IPS DF 6.9 (cell line): ENCODE results near the gene CES1.
"Not testable (repeated sequence)": the region's sequence is repeated elsewhere in the genome, so short reads cannot be mapped to it uniquely, and the experiment has no call there.

Experiments used
- DNase-seq: peaks from one replicate; pipeline ENCODE4 v3.0.0-alpha.2; 2013; ENCODE audit warnings: low read depth, low spot score
- H3K27ac ChIP-seq: one replicate; pipeline ENCODE4 v1.5.1; 2013; ENCODE audit warnings: low read length, control low read depth
- H3K27me3 ChIP-seq: 2 replicates; pipeline ENCODE4 v1.6.1; 2013; ENCODE audit warnings: mild to moderate bottlenecking, low read length; ENCODE audit not compliant: control insufficient read depth, insufficient read depth
- H3K36me3 ChIP-seq: 2 replicates; pipeline ENCODE4 v1.6.1; 2013; ENCODE audit warnings: low read length; ENCODE audit not compliant: control insufficient read depth, insufficient read depth
- H3K4me1 ChIP-seq: 2 replicates; pipeline ENCODE4 v1.6.1; 2013; ENCODE audit warnings: low read length; ENCODE audit not compliant: control insufficient read depth, insufficient read depth
- H3K4me3 ChIP-seq: 2 replicates; pipeline ENCODE4 v1.5.1; 2013; ENCODE audit warnings: mild to moderate bottlenecking, low read length
- H3K9me3 ChIP-seq: 2 replicates; pipeline ENCODE4 v1.6.1; 2013; ENCODE audit warnings: low read length, inconsistent platforms; ENCODE audit not compliant: control insufficient read depth, insufficient read depth
- WGBS: extraction: QIAGEN DNeasy Blood & Tissue Kit; methylation state at CpG from one replicate; pipeline ENCODE4 v1.1.7; 2013; ENCODE audit warnings: mixed read lengths, missing lambda C conversion rate; ENCODE audit not compliant: insufficient read length, insufficient coverage; 5-methylcytosine and 5-hydroxymethylcytosine counted together

The CES1 gene

DNA sequence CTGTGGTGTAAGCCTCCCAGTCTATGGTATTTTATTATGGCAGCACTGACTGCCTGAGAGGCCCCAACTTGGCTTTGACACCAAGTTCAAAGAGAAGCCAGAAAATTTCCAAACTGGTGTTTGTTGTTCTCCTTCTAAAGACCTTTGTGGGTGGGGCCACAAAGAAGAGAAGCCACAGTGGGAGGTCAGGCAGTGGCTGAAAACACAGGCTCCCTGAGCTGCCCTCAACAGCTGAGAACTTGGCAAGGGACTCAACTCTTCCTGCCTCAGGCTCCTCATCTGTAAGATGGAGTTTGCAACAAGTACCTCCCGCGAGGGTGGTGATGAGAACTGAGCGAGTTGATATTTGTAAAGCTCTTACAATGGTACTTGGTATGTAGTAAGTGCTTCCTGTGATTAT lies 24.1 kb upstream of the CES1 start:
- no peak overlapping the region for H3K27ac ChIP-seq
- no peak for DNase-seq
- H3K9me3 ChIP-seq, result no peaks in the 10 kb centered on the region
- H3K36me3 ChIP-seq, result no peaks in the 10 kb centered on the region
- no peaks in the 10 kb centered on the region for H3K4me1 ChIP-seq
- H3K4me3 ChIP-seq, result no peak overlapping the region
- no peaks in the 10 kb centered on the region for H3K27me3 ChIP-seq
- WGBS, result no CpG with 5 or more reads among the region's 3 CpGs

GRCh38 chr16:55853114-55853513 lies 20.2 kb upstream of the CES1 start:
- H3K27me3 ChIP-seq, result no peaks in the 10 kb centered on the region
- no peak for DNase-seq
- H3K4me3 ChIP-seq, result no peak overlapping the region
- no peak overlapping the region for H3K27ac ChIP-seq
- no CpG with 5 or more reads among the region's 3 CpGs for WGBS
- H3K9me3 ChIP-seq, result no peaks in the 10 kb centered on the region
- H3K36me3 ChIP-seq, result no peaks in the 10 kb centered on the region
- no peaks in the 10 kb centered on the region for H3K4me1 ChIP-seq

DNA sequence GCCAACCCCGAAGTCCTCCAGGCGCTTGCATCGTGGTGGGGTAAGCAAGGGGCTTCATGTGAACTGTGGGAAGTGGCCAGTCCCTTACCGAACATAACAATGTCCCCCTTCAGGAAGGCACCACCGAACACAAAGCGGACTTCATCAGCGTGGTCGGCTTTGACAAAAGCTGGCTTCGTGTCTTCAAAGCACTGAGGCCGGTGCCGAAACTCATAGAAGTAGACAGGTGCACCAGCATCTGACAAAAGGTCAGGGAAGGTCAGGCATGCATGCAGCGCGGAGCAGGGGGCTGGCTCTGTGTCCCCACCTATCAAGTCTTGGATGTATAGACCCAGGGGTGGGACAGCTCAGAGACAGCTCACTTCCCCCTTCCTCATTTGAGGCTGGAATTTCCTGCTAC lies 16.6 kb upstream of the CES1 start:
- WGBS, result no CpG with 5 or more reads among the region's 13 CpGs
- H3K9me3 ChIP-seq, result no peaks in the 10 kb centered on the region
- H3K4me1 ChIP-seq, result no peaks in the 10 kb centered on the region
- no peak for DNase-seq
- no peak overlapping the region for H3K27ac ChIP-seq
- H3K4me3 ChIP-seq, result no peak overlapping the region
- H3K27me3 ChIP-seq, result no peaks in the 10 kb centered on the region
- H3K36me3 ChIP-seq, result no peaks in the 10 kb centered on the region

DNA sequence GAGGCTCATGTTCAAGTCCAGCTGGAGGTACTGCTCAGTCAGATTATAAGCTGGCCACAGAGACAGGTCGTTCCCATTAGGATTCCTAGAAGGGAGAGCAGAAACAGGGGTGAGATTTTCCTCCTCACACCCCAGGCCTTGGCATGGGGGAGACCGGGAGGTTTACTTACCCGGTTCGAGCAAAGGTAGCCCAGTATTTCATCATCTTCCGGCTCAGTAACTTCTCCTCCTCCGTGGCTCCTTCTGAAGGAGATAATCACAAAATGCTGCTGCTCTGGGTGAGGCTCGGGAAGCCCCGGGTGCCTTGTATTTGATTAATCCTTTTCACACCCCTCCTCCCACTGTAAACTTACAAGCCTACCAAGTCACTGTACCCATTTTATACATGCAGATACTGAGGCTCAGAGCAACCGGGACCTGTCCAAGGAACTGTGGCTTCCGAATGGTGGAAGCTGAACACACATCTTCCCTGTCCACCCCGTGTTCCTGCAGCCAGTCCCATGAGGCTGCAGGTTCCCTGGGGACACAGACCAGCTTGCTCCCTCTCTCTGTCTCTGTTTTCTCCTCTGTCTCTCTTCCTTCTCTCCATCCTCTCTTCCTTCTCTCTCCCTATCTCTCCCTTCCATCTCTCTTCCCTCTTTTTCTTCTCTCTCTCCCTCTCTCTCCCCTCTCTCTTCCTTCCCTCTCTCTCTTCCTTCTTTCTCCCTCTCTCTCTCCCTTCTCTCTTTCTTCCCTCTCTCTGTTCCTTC lies 13.9 kb upstream of the CES1 start:
- DNase-seq, result no peak
- no peaks in the 10 kb centered on the region for H3K36me3 ChIP-seq
- no peaks in the 10 kb centered on the region for H3K9me3 ChIP-seq
- no peaks in the 10 kb centered on the region for H3K27me3 ChIP-seq
- no peak overlapping the region for H3K27ac ChIP-seq
- no peaks in the 10 kb centered on the region for H3K4me1 ChIP-seq
- no CpG with 5 or more reads among the region's 11 CpGs for WGBS
- no peak overlapping the region for H3K4me3 ChIP-seq

DNA sequence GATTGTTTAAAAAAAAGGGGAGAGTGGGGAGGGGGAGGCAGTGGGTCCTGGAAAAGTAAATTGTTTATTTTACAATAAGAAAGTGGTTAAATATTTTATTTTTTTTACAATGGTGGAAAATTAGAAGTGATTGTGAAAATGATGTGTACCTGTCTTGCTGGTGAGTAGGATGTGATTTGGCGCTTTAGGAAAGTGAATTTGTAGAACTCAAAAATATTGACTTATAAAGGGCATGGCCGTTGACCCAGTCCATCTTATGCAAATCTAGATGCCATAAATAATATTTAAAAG lies 10.2 kb upstream of the CES1 start:
- Histone ChIP-seq H3K9me3 (no peaks in the 10 kb centered on the region), H3K4me1 (no peaks in the 10 kb centered on the region), H3K4me3 (no peak overlapping the region), H3K27me3 (no peaks in the 10 kb centered on the region), H3K36me3 (no peaks in the 10 kb centered on the region), H3K27ac (no peak overlapping the region)
- WGBS, result no CpG with 5 or more reads among the region's 2 CpGs
- DNase-seq, result no peak

DNA sequence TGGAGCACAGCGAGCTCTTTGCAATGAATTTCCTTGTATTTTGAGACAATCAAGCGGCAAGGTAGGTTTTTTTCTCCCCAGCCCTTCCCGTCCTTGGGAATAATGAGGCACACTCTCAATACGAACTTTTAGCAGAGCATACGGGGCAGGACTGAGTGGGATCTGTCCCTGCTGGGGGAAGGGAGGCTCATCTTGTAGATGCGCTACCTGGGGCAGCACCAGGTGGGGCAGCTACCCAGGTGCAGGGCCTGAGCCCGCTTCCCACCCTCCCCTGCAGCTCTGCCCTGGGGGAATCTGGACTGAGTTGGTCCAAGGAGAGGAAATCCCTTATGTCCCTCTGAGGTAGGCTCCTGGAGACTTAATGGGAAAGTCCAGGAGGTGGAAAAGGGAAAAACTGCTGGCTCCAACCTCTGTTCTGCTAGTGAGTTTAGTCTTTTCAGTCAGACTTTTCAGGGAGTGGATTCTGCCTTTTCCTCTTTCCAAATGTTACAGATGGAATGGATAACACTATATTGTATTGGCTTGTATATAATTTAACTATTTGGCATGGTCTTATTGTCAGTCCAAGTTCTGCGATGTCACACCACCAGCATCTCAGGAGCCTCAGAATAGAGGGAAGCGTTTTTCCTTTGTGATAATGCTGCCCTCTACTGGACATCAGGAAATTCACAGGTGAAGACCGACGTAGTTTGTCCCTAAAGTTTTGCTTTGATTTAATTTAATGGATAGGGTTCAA lies 9.6 kb upstream of the CES1 start:
- Histone ChIP-seq H3K27ac (no peak overlapping the region), H3K4me1 (no peaks in the 10 kb centered on the region), H3K9me3 (no peaks in the 10 kb centered on the region), H3K4me3 (no peak overlapping the region), H3K27me3 (no peaks in the 10 kb centered on the region), H3K36me3 (no peaks in the 10 kb centered on the region)
- no CpG with 5 or more reads among the region's 11 CpGs for WGBS
- DNase-seq, result peak; percentile 22

DNA sequence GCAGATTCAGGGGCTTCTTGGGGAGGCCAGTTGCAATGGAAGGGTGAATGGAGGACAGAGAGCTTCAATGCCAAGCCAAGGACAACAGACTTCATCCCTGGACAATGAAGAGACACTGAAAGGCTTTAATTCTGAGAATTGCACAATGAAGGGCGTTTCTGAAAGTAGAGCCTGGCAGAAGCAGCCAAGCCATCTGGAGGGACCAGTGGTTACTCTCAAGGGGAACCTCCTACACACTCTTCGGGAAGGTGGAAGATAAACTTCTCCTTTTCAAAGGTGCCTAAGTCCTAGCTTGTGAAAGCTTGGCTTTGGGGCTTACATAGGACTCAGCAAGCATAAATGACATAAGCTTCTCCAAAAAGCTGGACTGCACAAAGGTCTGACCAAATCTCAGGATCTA lies 6.2 kb upstream of the CES1 start:
- no CpG with 5 or more reads among the region's 2 CpGs for WGBS

GRCh38 chr16:55836158-55836611 lies 3.3 kb upstream of the CES1 start:
- WGBS, result no CpG with 5 or more reads among the region's 4 CpGs
- H3K4me1 ChIP-seq, result no peaks in the 10 kb centered on the region
- H3K27ac ChIP-seq, result no peak overlapping the region
- no peaks in the 10 kb centered on the region for H3K36me3 ChIP-seq
- no peak for DNase-seq
- no peaks in the 10 kb centered on the region for H3K27me3 ChIP-seq
- H3K9me3 ChIP-seq, result no peaks in the 10 kb centered on the region
- H3K4me3 ChIP-seq, result no peak overlapping the region

More for the DNA sequence above, 6.2 kb upstream of the CES1 start:
- Histone ChIP-seq H3K27me3 (no peaks in the 10 kb centered on the region), H3K4me3 (no peak overlapping the region), H3K27ac (no peak overlapping the region), H3K36me3 (no peaks in the 10 kb centered on the region), H3K4me1 (no peaks in the 10 kb centered on the region), H3K9me3 (no peaks in the 10 kb centered on the region)
- DNase-seq, result no peak

GRCh38 chr16:55835581-55835980 lies 2.7 kb upstream of the CES1 start:
- no CpG with 5 or more reads among the region's 1 CpG for WGBS
- Histone ChIP-seq H3K27me3 (no peaks in the 10 kb centered on the region), H3K4me3 (no peak overlapping the region), H3K4me1 (no peaks in the 10 kb centered on the region), H3K9me3 (no peaks in the 10 kb centered on the region), H3K36me3 (no peaks in the 10 kb centered on the region), H3K27ac (no peak overlapping the region)
- no peak for DNase-seq

DNA sequence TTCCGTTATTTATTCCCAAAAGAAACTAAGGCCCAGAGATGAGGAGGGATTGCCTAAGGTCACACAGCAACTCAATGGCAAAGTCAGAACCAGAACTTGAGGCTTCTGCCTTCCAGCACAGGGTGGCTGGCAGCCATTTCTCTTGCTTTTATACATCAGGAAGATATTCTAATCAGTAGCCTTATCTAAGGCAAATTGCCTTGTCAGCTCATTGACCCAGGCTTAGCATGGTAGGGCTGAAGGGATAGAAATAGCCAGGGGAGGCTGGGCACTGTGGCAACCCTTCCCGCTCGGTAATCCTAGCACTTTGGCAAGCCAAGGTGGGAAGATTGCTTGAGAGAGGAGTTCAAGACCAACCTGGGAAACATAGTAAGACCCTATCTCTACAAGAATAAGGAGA lies 2.3 kb upstream of the CES1 start:
- not testable (repeated sequence) for DNase-seq, H3K27ac ChIP-seq

DNA sequence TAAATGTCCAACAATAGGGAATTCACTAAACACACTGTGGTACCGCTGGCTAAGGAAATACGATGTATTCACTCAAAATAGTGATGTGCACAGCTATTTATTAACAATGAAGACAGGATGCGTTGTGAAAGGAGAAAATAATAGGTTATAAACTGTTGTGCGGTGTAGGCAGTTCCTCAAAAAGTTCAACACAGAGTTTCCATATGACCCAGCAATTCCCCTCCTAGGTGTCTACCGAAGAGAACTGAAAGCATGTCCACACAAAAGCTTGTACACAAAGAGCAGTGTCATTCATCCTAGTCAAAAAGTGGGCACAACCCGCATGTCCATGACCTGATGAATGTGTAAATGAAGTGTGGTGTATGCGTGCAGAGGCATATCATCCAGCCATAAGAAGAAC lies 1.2 kb upstream of the CES1 start:
- WGBS, result no CpG with 5 or more reads among the region's 7 CpGs
- no peak for DNase-seq
- no peaks in the 10 kb centered on the region for H3K9me3 ChIP-seq
- H3K4me3 ChIP-seq, result no peak overlapping the region
- no peaks in the 10 kb centered on the region for H3K36me3 ChIP-seq
- H3K27me3 ChIP-seq, result no peaks in the 10 kb centered on the region
- H3K4me1 ChIP-seq, result no peaks in the 10 kb centered on the region
- H3K27ac ChIP-seq, result no peak overlapping the region

More for the DNA sequence above, 2.3 kb upstream of the CES1 start:
- not testable (repeated sequence) for H3K4me3 ChIP-seq, H3K9me3 ChIP-seq, H3K27me3 ChIP-seq, H3K4me1 ChIP-seq, H3K36me3 ChIP-seq
- WGBS, result no CpG with 5 or more reads among the region's 3 CpGs
